ENCODE data around the gene PYGO1. TPM values are rescaled to one million over a fixed set of nuclear protein-coding genes. Genes with fewer than 3 reads are reported as not detected.

Gene PYGO1
- not detected for total RNA-seq

GRCh38 chr15:55588070-55588814, at the start of gene PYGO1:
Gene PYGO1 (minus strand): TSS chr15:55588345. CDS start chr15:55587883, 462 bp downstream.
- H3K27me3 Mint-ChIP-seq = peaks cover 46% of the 10 kb centered on the region
- no peaks in the 10 kb centered on the region for H3K36me3 Mint-ChIP-seq
- CTCF ChIA-PET = interaction anchor here (1.0 kb wide), 1 partner anchor 50 kb away, joined by 3 read pairs; no protein-coding TSS in a partner anchor
- H3K4me3 Mint-ChIP-seq = peak within 1 kb of the TSS; percentile 27
- H3K4me1 Mint-ChIP-seq = peaks cover 2% of the 10 kb centered on the region
- H3K27ac Mint-ChIP-seq = no peak within 1 kb of the TSS
- peak; percentile 46 for DNase-seq
- peak; percentile 61 for ATAC-seq
- no peaks in the 10 kb centered on the region for H3K9me3 Mint-ChIP-seq (ENCODE audit: low read depth)

- CTCF ChIA-PET = no interaction called here
- Mint-ChIP-seq H3K4me1 (no peaks in the 10 kb centered on the region), H3K4me3 (no peak overlapping the region), H3K9me3 (ENCODE audit: low read depth) (no peaks in the 10 kb centered on the region), H3K27ac (no peak overlapping the region), H3K36me3 (no peaks in the 10 kb centered on the region), H3K27me3 (peaks cover 13% of the 10 kb centered on the region)
- no peak for DNase-seq
- ATAC-seq = no peak
These were observed 48.9 kb upstream of the PYGO1 start for GRCh38 chr15:55637086-55637485.

GRCh38 chr15:55633731-55634130, 45.6 kb upstream of the PYGO1 start:
- H3K36me3 Mint-ChIP-seq = no peaks in the 10 kb centered on the region
- DNase-seq (no peak), ATAC-seq (no peak)
- no peaks in the 10 kb centered on the region for H3K9me3 Mint-ChIP-seq (ENCODE audit: low read depth)
- H3K27me3 Mint-ChIP-seq = peaks cover 14% of the 10 kb centered on the region
- no peak overlapping the region for H3K4me3 Mint-ChIP-seq
- H3K27ac Mint-ChIP-seq = no peak overlapping the region
- H3K4me1 Mint-ChIP-seq = no peaks in the 10 kb centered on the region
- CTCF ChIA-PET = interaction anchor here (0.6 to 1.5 kb wide), 2 partner anchors 13 to 782 kb away, joined by 3 to 4 read pairs; no protein-coding TSS in a partner anchor

- no peaks in the 10 kb centered on the region for H3K9me3 Mint-ChIP-seq (ENCODE audit: low read depth)
- ATAC-seq = no peak
- no peak for DNase-seq
- H3K27me3 Mint-ChIP-seq = peaks cover 14% of the 10 kb centered on the region
- H3K4me1 Mint-ChIP-seq = peaks cover 2% of the 10 kb centered on the region
- CTCF ChIA-PET = no interaction called here
- H3K27ac Mint-ChIP-seq = no peak overlapping the region
- no peak overlapping the region for H3K4me3 Mint-ChIP-seq
- no peaks in the 10 kb centered on the region for H3K36me3 Mint-ChIP-seq
These were observed 44.3 kb upstream of the PYGO1 start for GRCh38 chr15:55632434-55632833.

GRCh38 chr15:55630858-55631257, 42.7 kb upstream of the PYGO1 start:
- Mint-ChIP-seq H3K27me3 (peaks cover 14% of the 10 kb centered on the region), H3K4me3 (no peak overlapping the region)
- CTCF ChIA-PET = interaction anchor here (0.8 to 1.3 kb wide), 2 partner anchors 10 to 104 kb away, joined by 3 read pairs; no protein-coding TSS in a partner anchor

GRCh38 chr15:55628369-55628730, 40.2 kb upstream of the PYGO1 start:
- Mint-ChIP-seq H3K4me3 (no peak overlapping the region), H3K27ac (no peak overlapping the region), H3K9me3 (ENCODE audit: low read depth) (no peaks in the 10 kb centered on the region), H3K36me3 (no peaks in the 10 kb centered on the region), H3K4me1 (peaks cover 2% of the 10 kb centered on the region), H3K27me3 (peaks cover 11% of the 10 kb centered on the region)
- DNase-seq = no peak
- no peak for ATAC-seq
- CTCF ChIA-PET = interaction anchor here (1.6 kb wide), 1 partner anchor 15 kb away, joined by 5 read pairs; no protein-coding TSS in a partner anchor

More at GRCh38 chr15:55630858-55631257, 42.7 kb upstream of the PYGO1 start:
- Mint-ChIP-seq H3K9me3 (ENCODE audit: low read depth) (no peaks in the 10 kb centered on the region), H3K4me1 (peaks cover 2% of the 10 kb centered on the region), H3K27ac (no peak overlapping the region), H3K36me3 (no peaks in the 10 kb centered on the region)
- DNase-seq = no peak
- no peak for ATAC-seq

GRCh38 chr15:55627730-55628368, 39.7 kb upstream of the PYGO1 start:
- peaks cover 11% of the 10 kb centered on the region for H3K27me3 Mint-ChIP-seq
- peaks cover 2% of the 10 kb centered on the region for H3K4me1 Mint-ChIP-seq
- H3K9me3 Mint-ChIP-seq (ENCODE audit: low read depth) = no peaks in the 10 kb centered on the region
- no peak for DNase-seq
- no peak overlapping the region for H3K27ac Mint-ChIP-seq
- no peaks in the 10 kb centered on the region for H3K36me3 Mint-ChIP-seq
- no peak for ATAC-seq
- no peak overlapping the region for H3K4me3 Mint-ChIP-seq
- CTCF ChIA-PET = interaction anchor here (1.6 kb wide), 1 partner anchor 14 kb away, joined by 5 read pairs; no protein-coding TSS in a partner anchor

GRCh38 chr15:55619783-55620182, 31.6 kb upstream of the PYGO1 start:
- Mint-ChIP-seq H3K27me3 (peaks cover 36% of the 10 kb centered on the region), H3K4me1 (no peaks in the 10 kb centered on the region), H3K36me3 (no peaks in the 10 kb centered on the region), H3K9me3 (ENCODE audit: low read depth) (no peaks in the 10 kb centered on the region), H3K27ac (no peak overlapping the region), H3K4me3 (no peak overlapping the region)
- ATAC-seq (no peak), DNase-seq (no peak)
- CTCF ChIA-PET = no interaction called here

- CTCF ChIA-PET = no interaction called here
- no peak overlapping the region for H3K27ac Mint-ChIP-seq
- DNase-seq (no peak), ATAC-seq (no peak)
- no peak overlapping the region for H3K4me3 Mint-ChIP-seq
- no peaks in the 10 kb centered on the region for H3K9me3 Mint-ChIP-seq (ENCODE audit: low read depth)
- H3K36me3 Mint-ChIP-seq = no peaks in the 10 kb centered on the region
- H3K27me3 Mint-ChIP-seq = peaks cover 46% of the 10 kb centered on the region
- H3K4me1 Mint-ChIP-seq = no peaks in the 10 kb centered on the region
These were observed 30.2 kb upstream of the PYGO1 start for GRCh38 chr15:55618387-55618786.

- Mint-ChIP-seq H3K36me3 (no peaks in the 10 kb centered on the region), H3K4me1 (no peaks in the 10 kb centered on the region), H3K4me3 (no peak overlapping the region), H3K27me3 (peaks cover 52% of the 10 kb centered on the region), H3K9me3 (ENCODE audit: low read depth) (peaks cover 2% of the 10 kb centered on the region), H3K27ac (no peak overlapping the region)
- CTCF ChIA-PET = no interaction called here
- ATAC-seq = no peak
- no peak for DNase-seq
These were observed 27.3 kb upstream of the PYGO1 start for GRCh38 chr15:55615445-55615844.

GRCh38 chr15:55613727-55614126, 25.6 kb upstream of the PYGO1 start:
- peaks cover 40% of the 10 kb centered on the region for H3K27me3 Mint-ChIP-seq
- H3K4me1 Mint-ChIP-seq = no peaks in the 10 kb centered on the region
- H3K27ac Mint-ChIP-seq = no peak overlapping the region
- peaks cover 2% of the 10 kb centered on the region for H3K9me3 Mint-ChIP-seq (ENCODE audit: low read depth)
- no peak overlapping the region for H3K4me3 Mint-ChIP-seq
- CTCF ChIA-PET = interaction anchor here (1.8 kb wide), 1 partner anchor 14 kb away, joined by 5 read pairs; no protein-coding TSS in a partner anchor
- no peak for DNase-seq
- H3K36me3 Mint-ChIP-seq = no peaks in the 10 kb centered on the region
- ATAC-seq = no peak

- no peak for ATAC-seq
- Mint-ChIP-seq H3K4me3 (no peak overlapping the region), H3K36me3 (no peaks in the 10 kb centered on the region), H3K4me1 (no peaks in the 10 kb centered on the region), H3K9me3 (ENCODE audit: low read depth) (peaks cover 4% of the 10 kb centered on the region), H3K27ac (no peak overlapping the region), H3K27me3 (peaks cover 5% of the 10 kb centered on the region)
- CTCF ChIA-PET = no interaction called here
- DNase-seq = no peak
These were observed 18.1 kb upstream of the PYGO1 start for GRCh38 chr15:55606214-55606613.

GRCh38 chr15:55601374-55601773, 13.2 kb upstream of the PYGO1 start:
- no peak overlapping the region for H3K27ac Mint-ChIP-seq
- ATAC-seq (no peak), DNase-seq (no peak)
- CTCF ChIA-PET = no interaction called here
- no peaks in the 10 kb centered on the region for H3K9me3 Mint-ChIP-seq (ENCODE audit: low read depth)
- H3K36me3 Mint-ChIP-seq = no peaks in the 10 kb centered on the region
- no peak overlapping the region for H3K4me3 Mint-ChIP-seq
- no peaks in the 10 kb centered on the region for H3K4me1 Mint-ChIP-seq
- peaks cover 4% of the 10 kb centered on the region for H3K27me3 Mint-ChIP-seq

- no peaks in the 10 kb centered on the region for H3K4me1 Mint-ChIP-seq
- H3K27me3 Mint-ChIP-seq = peaks cover 9% of the 10 kb centered on the region
- ATAC-seq = no peak
- H3K9me3 Mint-ChIP-seq (ENCODE audit: low read depth) = no peaks in the 10 kb centered on the region
- CTCF ChIA-PET = no interaction called here
- no peak overlapping the region for H3K27ac Mint-ChIP-seq
- no peaks in the 10 kb centered on the region for H3K36me3 Mint-ChIP-seq
- DNase-seq = no peak
- H3K4me3 Mint-ChIP-seq = no peak overlapping the region
These were observed 11.3 kb upstream of the PYGO1 start for GRCh38 chr15:55599439-55599838.
